A549 (cell line): ENCODE data around the gene CACUL1. TPM values are rescaled to one million over a fixed set of nuclear protein-coding genes. Genes with fewer than 3 reads are reported as not detected.

Source experiments
- ATAC-seq, 2 experiments: fragments of 200-7000 bp in 1 of 2; fragments of >200 bp in 1 of 2; cut with Nextera tagmentation in 1 of 2; cut with Tn5 transposase in 1 of 2; 3 replicates each; pipeline versions ENCODE4 v1.8.0 to v1.9.1; 2018 to 2020; ENCODE audit warnings: mild to moderate bottlenecking in 1 of 2, moderate library complexity in 1 of 2
- CTCF ChIA-PET: fragments of 300-600 bp; sonication (Branson Sonifier 250); formaldehyde crosslinking; extraction: SDS; loops from one replicate; lab custom pipeline; 2021; ENCODE audit warnings: antibody characterized with exemption, inconsistent platforms; lab: Yijun Ruan, JAX
- POLR2A ChIA-PET: fragments of 350-600 bp; formaldehyde crosslinking; extraction: SDS; loops from one replicate; lab custom pipeline; 2021; ENCODE audit warnings: antibody characterized with exemption, inconsistent platforms; lab: Yijun Ruan, JAX
- DNase-seq, 2 experiments: peaks; one replicate each; pipeline versions ENCODE4 v3.0.0 to v3.0.0-alpha.2; 2011 to 2016; ENCODE audit warnings: low read depth in 1 of 2, low spot score in 1 of 2
- FAIRE-seq: peaks from 2 replicates; lab custom pipeline; 2011; peaks lifted over from hg19 to GRCh38; lab: Jason Lieb, UNC
- H3K27ac ChIP-seq, 2 experiments: fragments of >200 bp; sonication (Bioruptor Twin); formaldehyde crosslinking; 3 replicates each; pipeline ENCODE4 v1.5.1; 2016 to 2017
- H3K4me1 ChIP-seq: fragments of >200 bp; sonication (Bioruptor Twin); formaldehyde crosslinking; 3 replicates; pipeline ENCODE4 v1.6.1; 2016
- H3K4me2 ChIP-seq: fragments of >200 bp; sonication (Bioruptor Twin); formaldehyde crosslinking; 3 replicates; pipeline ENCODE4 v1.6.1; 2016
- H3K4me3 ChIP-seq: fragments of >200 bp; sonication (Bioruptor Twin); formaldehyde crosslinking; 3 replicates; pipeline ENCODE4 v1.5.1; 2016
- H3K9me3 ChIP-seq: fragments of >200 bp; sonication (Bioruptor Twin); formaldehyde crosslinking; 3 replicates; pipeline ENCODE4 v1.6.1; 2016
- CHD4 ChIP-seq: fragments of 200-600 bp; sonication (generic); IDR thresholded peaks from 2 replicates; pipeline ENCODE4 v1.6.1; 2016; ENCODE audit warnings: antibody characterized with exemption, mild to moderate bottlenecking, borderline replicate concordance
- EHF ChIP-seq: fragments of 250-450 bp; sonication (Bioruptor Pico); IDR thresholded peaks from 2 replicates; pipeline ENCODE4 v1.5.0; 2020; ENCODE audit warnings: mild to moderate bottlenecking
- EHMT2 ChIP-seq: fragments of 200-600 bp; sonication (generic); IDR thresholded peaks from 2 replicates; pipeline ENCODE4 v1.6.1; 2016; ENCODE audit warnings: antibody characterized with exemption, low read depth, mild to moderate bottlenecking, moderate library complexity
- EP300 ChIP-seq, 2 experiments: fragments of >200 bp; sonication (Bioruptor Twin); formaldehyde crosslinking; IDR thresholded peaks; 2 replicates in 1 of 2; 3 replicates in 1 of 2; pipeline ENCODE4 v1.6.1; 2016 to 2017
- FOSL2 ChIP-seq, 2 experiments: fragments of 450-650 bp in 1 of 2; fragments of >200 bp in 1 of 2; sonication (Bioruptor Twin) in 1 of 2; formaldehyde crosslinking; IDR thresholded peaks; 2 replicates each; pipeline versions ENCODE4 v1.5.0 to v1.6.1; 2016 to 2020; ENCODE audit warnings: mild to moderate bottlenecking in 1 of 2, moderate library complexity in 1 of 2
- HDAC2 ChIP-seq: fragments of 200-600 bp; sonication (generic); IDR thresholded peaks from 2 replicates; pipeline ENCODE4 v1.6.1; 2016
- JUNB ChIP-seq: fragments of >200 bp; sonication (Bioruptor Twin); formaldehyde crosslinking; IDR thresholded peaks from 2 replicates; pipeline ENCODE4 v1.6.1; 2016
- POLR2AphosphoS2 ChIP-seq: conservative IDR thresholded peaks from 2 replicates; pipeline ENCODE4 v1.6.1; 2012; ENCODE audit warnings: low read length, improper control_type of control experiment, inconsistent platforms
- RAD21 ChIP-seq, 2 experiments: fragments of >200 bp in 1 of 2; sonication (Bioruptor Twin) in 1 of 2; formaldehyde crosslinking in 1 of 2; IDR thresholded peaks in 1 of 2; conservative IDR thresholded peaks in 1 of 2; 2 replicates in 1 of 2; 3 replicates in 1 of 2; pipeline ENCODE4 v1.6.1; 2012 to 2018; ENCODE audit warnings: inconsistent platforms in 1 of 2
- RARB ChIP-seq: fragments of 250-450 bp; sonication (Bioruptor Pico); IDR thresholded peaks from 2 replicates; pipeline ENCODE4 v1.8.0; 2021; ENCODE audit warnings: mild to moderate bottlenecking, moderate library complexity
- RCOR1 ChIP-seq: fragments of 150-350 bp; IDR thresholded peaks from 2 replicates; pipeline ENCODE4 v1.6.1; 2014; ENCODE audit warnings: antibody characterized with exemption, low read length, low read depth
- RNF2 ChIP-seq: fragments of 200-600 bp; sonication (generic); IDR thresholded peaks from 2 replicates; pipeline ENCODE4 v1.6.1; 2016; ENCODE audit warnings: low read depth, mild to moderate bottlenecking, antibody characterized with exemption, moderate library complexity, borderline replicate concordance
- SREBF2 ChIP-seq: fragments of 450-650 bp; IDR thresholded peaks from 2 replicates; pipeline ENCODE4 v1.6.1; 2014; ENCODE audit warnings: mild to moderate bottlenecking, moderate library complexity
- TFCP2L1 ChIP-seq: fragments of 250-450 bp; sonication (Bioruptor Pico); IDR thresholded peaks from 2 replicates; pipeline ENCODE4 v1.5.0; 2021; ENCODE audit warnings: mild to moderate bottlenecking
- WGBS: methylation state at CpG from one replicate; pipeline ENCODE4 v1.1.6; 2017; ENCODE audit errors: missing lambda C conversion rate; 5-methylcytosine and 5-hydroxymethylcytosine counted together
- polyA plus RNA-seq, 4 experiments: library from polyadenylated mRNA; depleted of rRNA in 3 of 4; stranded (reverse); fragments of >200 nt; fragmentation: RNase III in 1 of 4; extraction: RNeasy Plus Mini Kit Qiagen cat#74134 plus additional on column Dnase treatment in 1 of 4; gene quantifications; 2 replicates in 3 of 4; 3 replicates in 1 of 4; pipeline ENCODE4 v1.2.3, GENCODE V29; 2011 to 2017
- TF ChIP-seq, protein P1 (sequence below): IDR thresholded peaks from 2 replicates; pipeline ENCODE4 v1.6.1; 2012
- TF ChIP-seq, protein P2 (sequence below): fragments of >200 bp; sonication (Bioruptor Twin); formaldehyde crosslinking; IDR thresholded peaks from 2 replicates; pipeline ENCODE4 v1.6.1; 2016
- TF ChIP-seq, protein P3 (sequence below): fragments of 250-450 bp; sonication (Bioruptor Pico); IDR thresholded peaks from 2 replicates; pipeline ENCODE4 v1.5.0; 2020; ENCODE audit warnings: low read depth, mild to moderate bottlenecking, moderate library complexity
- TF ChIP-seq, protein P4 (sequence below): fragments of 250-450 bp; sonication (Bioruptor Pico); IDR thresholded peaks from 2 replicates; pipeline ENCODE4 v1.5.0; 2021; ENCODE audit warnings: mild to moderate bottlenecking, moderate library complexity, borderline replicate concordance
- TF ChIP-seq, protein P5 (sequence below): IDR thresholded peaks from 2 replicates; pipeline ENCODE4 v1.6.1; 2012; ENCODE audit warnings: low read depth, borderline replicate concordance
- TF ChIP-seq, protein P6 (sequence below): fragments of >200 bp; sonication (Bioruptor Twin); formaldehyde crosslinking; IDR thresholded peaks from 3 replicates; pipeline ENCODE4 v1.6.1; 2016
- TF ChIP-seq, protein P7 (sequence below): fragments of 150-350 bp; IDR thresholded peaks from 2 replicates; pipeline ENCODE4 v1.6.1; 2014; ENCODE audit warnings: low read depth, mild to moderate bottlenecking, low read length

CACUL1 gene
- polyA plus RNA-seq, 2 of the 4 experiments (the other 2 are of a cell fraction), result 8.7 to 15.6 TPM

DNA sequence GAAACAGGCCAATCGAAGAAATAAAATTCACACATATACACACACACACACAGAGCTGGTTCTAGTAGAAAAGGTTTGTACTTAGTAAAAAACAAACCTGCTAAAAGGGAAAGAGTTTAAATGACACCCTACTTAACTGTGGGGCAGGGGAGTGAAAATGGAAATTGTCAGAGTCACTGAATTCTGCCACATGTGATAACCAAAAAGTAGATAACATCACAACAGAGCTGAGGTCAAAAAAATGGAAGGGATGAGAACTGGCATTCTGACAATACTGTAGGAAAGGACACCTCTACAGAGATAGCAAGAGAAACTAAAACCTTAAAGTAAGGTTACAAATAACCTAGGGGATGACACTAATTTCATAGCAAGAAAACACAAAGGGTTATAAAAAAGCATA is 74.6 kb downstream of the CACUL1 start:
- FAIRE-seq (no peak), ATAC-seq (no peak), DNase-seq (no peak)
- Histone ChIP-seq H3K4me1 (no peaks in the 10 kb centered on the region), H3K4me3 (no peak overlapping the region), H3K9me3 (no peaks in the 10 kb centered on the region), H3K4me2 (no peak overlapping the region), H3K27ac (no peak overlapping the region)
- TF ChIP-seq TFCP2L1 (CRISPR knock-in tag), result no peak
- TF ChIP-seq EP300 (IDR thresholded peaks at IDR 0.05), result no peak
- TF ChIP-seq, protein P1, sequence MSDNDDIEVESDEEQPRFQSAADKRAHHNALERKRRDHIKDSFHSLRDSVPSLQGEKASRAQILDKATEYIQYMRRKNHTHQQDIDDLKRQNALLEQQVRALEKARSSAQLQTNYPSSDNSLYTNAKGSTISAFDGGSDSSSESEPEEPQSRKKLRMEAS, result no peak
- no peak for TF ChIP-seq CHD4
- TF ChIP-seq, protein P2, sequence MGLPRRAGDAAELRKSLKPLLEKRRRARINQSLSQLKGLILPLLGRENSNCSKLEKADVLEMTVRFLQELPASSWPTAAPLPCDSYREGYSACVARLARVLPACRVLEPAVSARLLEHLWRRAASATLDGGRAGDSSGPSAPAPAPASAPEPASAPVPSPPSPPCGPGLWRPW, result no peak
- TF ChIP-seq SREBF2, result no peak
- no peak for TF ChIP-seq FOSL2 (IDR thresholded peaks at IDR 0.05)
- no peak for TF ChIP-seq FOSL2 (CRISPR knock-in tag; IDR thresholded peaks at IDR 0.05)
- ChIA-PET CTCF (no interaction called here), POLR2A (no interaction called here)
- WGBS, result 85% methylated on average over 1 of the region's 1 CpG

DNA sequence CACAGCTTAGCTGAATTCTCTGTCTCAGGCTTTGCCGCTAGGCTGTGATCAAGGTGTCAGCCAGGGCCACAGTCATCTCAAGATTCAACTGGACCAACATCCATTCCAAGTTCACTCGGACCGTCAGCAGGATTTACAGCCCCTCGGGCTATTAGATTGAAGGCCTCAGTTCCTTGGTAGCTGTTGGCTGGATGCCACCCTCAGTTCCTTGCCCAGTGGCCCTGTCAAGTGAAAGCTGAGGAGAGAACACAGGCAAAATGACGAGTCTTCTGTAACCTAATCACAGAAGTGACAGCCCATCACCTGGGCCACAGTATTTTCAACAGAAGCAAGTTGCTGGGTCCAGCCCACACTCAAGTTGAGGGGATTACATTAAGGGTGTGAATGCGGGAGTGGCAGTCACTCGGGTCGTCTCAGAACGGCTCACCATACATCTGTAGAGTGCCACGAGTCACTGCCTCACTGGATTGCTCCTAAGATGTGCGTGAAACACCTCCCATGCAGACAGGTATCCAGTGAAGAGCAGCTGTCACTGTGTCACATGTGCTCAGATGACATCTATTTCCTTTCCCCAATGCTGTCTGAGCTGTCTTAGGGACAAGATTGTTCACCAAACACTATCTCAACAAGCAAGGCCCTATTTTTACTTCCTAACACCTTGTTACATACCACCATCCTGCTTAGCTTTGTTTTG is 80.4 kb downstream of the CACUL1 start:
- FAIRE-seq, result no peak
- TF ChIP-seq, protein P3, sequence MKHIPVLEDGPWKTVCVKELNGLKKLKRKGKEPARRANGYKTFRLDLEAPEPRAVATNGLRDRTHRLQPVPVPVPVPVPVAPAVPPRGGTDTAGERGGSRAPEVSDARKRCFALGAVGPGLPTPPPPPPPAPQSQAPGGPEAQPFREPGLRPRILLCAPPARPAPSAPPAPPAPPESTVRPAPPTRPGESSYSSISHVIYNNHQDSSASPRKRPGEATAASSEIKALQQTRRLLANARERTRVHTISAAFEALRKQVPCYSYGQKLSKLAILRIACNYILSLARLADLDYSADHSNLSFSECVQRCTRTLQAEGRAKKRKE (CRISPR knock-in tag), result no peak
- TF ChIP-seq RNF2, result no peak
- TF ChIP-seq HDAC2, result no peak
- no peak for TF ChIP-seq RAD21 (conservative IDR thresholded peaks at IDR 0.05 in 1 of 2, IDR thresholded peaks at IDR 0.05 in 1 of 2)
- no peak for TF ChIP-seq EHF (CRISPR knock-in tag)
- TF ChIP-seq CHD4, result no peak
- TF ChIP-seq RCOR1, result no peak
- TF ChIP-seq, protein P4, sequence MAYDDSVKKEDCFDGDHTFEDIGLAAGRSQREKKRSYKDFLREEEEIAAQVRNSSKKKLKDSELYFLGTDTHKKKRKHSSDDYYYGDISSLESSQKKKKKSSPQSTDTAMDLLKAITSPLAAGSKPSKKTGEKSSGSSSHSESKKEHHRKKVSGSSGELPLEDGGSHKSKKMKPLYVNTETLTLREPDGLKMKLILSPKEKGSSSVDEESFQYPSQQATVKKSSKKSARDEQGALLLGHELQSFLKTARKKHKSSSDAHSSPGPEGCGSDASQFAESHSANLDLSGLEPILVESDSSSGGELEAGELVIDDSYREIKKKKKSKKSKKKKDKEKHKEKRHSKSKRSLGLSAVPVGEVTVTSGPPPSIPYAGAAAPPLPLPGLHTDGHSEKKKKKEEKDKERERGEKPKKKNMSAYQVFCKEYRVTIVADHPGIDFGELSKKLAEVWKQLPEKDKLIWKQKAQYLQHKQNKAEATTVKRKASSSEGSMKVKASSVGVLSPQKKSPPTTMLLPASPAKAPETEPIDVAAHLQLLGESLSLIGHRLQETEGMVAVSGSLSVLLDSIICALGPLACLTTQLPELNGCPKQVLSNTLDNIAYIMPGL (CRISPR knock-in tag), result no peak
- TF ChIP-seq RARB (CRISPR knock-in tag), result no peak
- TF ChIP-seq, protein P5, sequence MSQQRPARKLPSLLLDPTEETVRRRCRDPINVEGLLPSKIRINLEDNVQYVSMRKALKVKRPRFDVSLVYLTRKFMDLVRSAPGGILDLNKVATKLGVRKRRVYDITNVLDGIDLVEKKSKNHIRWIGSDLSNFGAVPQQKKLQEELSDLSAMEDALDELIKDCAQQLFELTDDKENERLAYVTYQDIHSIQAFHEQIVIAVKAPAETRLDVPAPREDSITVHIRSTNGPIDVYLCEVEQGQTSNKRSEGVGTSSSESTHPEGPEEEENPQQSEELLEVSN, result no peak
- TF ChIP-seq EP300 (IDR thresholded peaks at IDR 0.05), result no peak
- TF ChIP-seq POLR2AphosphoS2, result no peak
- TF ChIP-seq, protein P1, result no peak
- no peak for TF ChIP-seq JUNB
- no peak for TF ChIP-seq EHMT2
- TF ChIP-seq, protein P6, sequence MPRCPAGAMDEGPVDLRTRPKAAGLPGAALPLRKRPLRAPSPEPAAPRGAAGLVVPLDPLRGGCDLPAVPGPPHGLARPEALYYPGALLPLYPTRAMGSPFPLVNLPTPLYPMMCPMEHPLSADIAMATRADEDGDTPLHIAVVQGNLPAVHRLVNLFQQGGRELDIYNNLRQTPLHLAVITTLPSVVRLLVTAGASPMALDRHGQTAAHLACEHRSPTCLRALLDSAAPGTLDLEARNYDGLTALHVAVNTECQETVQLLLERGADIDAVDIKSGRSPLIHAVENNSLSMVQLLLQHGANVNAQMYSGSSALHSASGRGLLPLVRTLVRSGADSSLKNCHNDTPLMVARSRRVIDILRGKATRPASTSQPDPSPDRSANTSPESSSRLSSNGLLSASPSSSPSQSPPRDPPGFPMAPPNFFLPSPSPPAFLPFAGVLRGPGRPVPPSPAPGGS, result no peak
- TF ChIP-seq, protein P7, sequence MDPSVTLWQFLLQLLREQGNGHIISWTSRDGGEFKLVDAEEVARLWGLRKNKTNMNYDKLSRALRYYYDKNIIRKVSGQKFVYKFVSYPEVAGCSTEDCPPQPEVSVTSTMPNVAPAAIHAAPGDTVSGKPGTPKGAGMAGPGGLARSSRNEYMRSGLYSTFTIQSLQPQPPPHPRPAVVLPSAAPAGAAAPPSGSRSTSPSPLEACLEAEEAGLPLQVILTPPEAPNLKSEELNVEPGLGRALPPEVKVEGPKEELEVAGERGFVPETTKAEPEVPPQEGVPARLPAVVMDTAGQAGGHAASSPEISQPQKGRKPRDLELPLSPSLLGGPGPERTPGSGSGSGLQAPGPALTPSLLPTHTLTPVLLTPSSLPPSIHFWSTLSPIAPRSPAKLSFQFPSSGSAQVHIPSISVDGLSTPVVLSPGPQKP, result no peak
- no peak for TF ChIP-seq SREBF2
- TF ChIP-seq, all 56 proteins: peak for 0
- Histone ChIP-seq H3K9me3 (no peaks in the 10 kb centered on the region), H3K4me3 (no peak overlapping the region), H3K4me2 (no peak overlapping the region), H3K4me1 (no peaks in the 10 kb centered on the region), H3K27ac (no peak overlapping the region)
- WGBS, result 89% methylated on average over 10 of the region's 11 CpGs
- ChIA-PET CTCF (interaction anchor here (0.9 to 2.9 kb wide), 3 partner anchors 10 to 106 kb away, joined by 3 to 10 read pairs (median 5); no protein-coding TSS in a partner anchor), POLR2A (no interaction called here)
- ATAC-seq (no peak), DNase-seq (no peak)
